Natural killer cell treated with Interleukin-12 subunit alpha and Interleukin-12 subunit beta and Interleukin-15 and Interleukin-18, amount 100 ng/mL, for 72 hours (primary cell): ENCODE measurements around the gene KIAA1217. TPM values are rescaled to one million over a fixed set of nuclear protein-coding genes. Genes with fewer than 3 reads are reported as not detected.

Experiments
- ATAC-seq, 2 donors: fragments of 150-1000 bp; cut with Tn5 transposase in 1 of 2; sonication (Bioruptor Pico), chemical (Tn5 transposase) in 1 of 2; 2 replicates each; pipeline ENCODE4 v1.10.0; 2021
- DNase-seq: peaks from one replicate; pipeline ENCODE4 v3.0.0; 2022; ENCODE audit warnings: low spot score
- H3K27ac Mint-ChIP-seq, 2 donors: 1 replicate in 1 of 2; 2 replicates in 1 of 2; pipeline ENCODE4 v1.8.0; 2022; ENCODE audit warnings: mixed read lengths in 2 of 2, mild to moderate bottlenecking in 1 of 2, moderate library complexity in 1 of 2
- H3K27me3 Mint-ChIP-seq, 2 donors: 1 replicate in 1 of 2; 2 replicates in 1 of 2; pipeline ENCODE4 v1.8.0; 2022; ENCODE audit warnings: mixed read lengths in 2 of 2
- H3K36me3 Mint-ChIP-seq: one replicate; pipeline ENCODE4 v1.8.0; 2022; ENCODE audit warnings: mixed read lengths
- H3K4me1 Mint-ChIP-seq, 2 donors: 1 replicate in 1 of 2; 2 replicates in 1 of 2; pipeline ENCODE4 v1.8.0; 2022; ENCODE audit warnings: low read depth in 2 of 2, mixed read lengths in 2 of 2, mild to moderate bottlenecking in 1 of 2
- H3K4me3 Mint-ChIP-seq: one replicate; pipeline ENCODE4 v1.8.0; 2022; ENCODE audit warnings: mixed read lengths
- H3K9me3 Mint-ChIP-seq: 2 replicates; pipeline ENCODE4 v1.8.0; 2022; ENCODE audit warnings: mixed read lengths
- total RNA-seq, 2 donors: library from RNA; stranded (reverse); gene quantifications; one replicate each; pipeline ENCODE4 v1.2.3, GENCODE V29; 2022

Gene KIAA1217
- total RNA-seq, 2 donors from 2014 or later: 1.0 to 2.3 TPM

DNA sequence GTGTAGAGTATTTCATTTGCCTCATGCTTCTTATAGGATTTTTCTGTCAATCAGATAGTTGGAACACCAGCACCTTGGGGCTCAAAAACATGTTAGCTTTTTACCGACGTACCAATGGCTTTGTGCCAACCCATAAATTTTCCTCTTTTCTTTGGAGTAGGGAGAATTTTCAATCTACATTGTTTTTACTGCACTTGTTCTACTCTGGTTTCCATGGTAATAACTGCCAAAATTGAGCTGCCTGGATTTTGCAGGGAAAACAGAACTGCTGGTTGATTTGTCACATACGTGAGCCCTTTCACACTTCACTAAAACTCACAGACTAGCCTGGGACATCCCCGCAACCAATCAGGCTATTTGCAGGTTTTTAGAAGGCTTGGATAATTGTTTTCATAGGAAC lies 325.0 kb downstream of the KIAA1217 start:
- H3K27ac Mint-ChIP-seq: no peak overlapping the region
- H3K36me3 Mint-ChIP-seq: no peaks in the 10 kb centered on the region
- no peak for ATAC-seq
- H3K27me3 Mint-ChIP-seq: peaks cover 17 to 19% of the 10 kb centered on the region in 2 donors
- peaks cover 4% of the 10 kb centered on the region for H3K9me3 Mint-ChIP-seq
- no peaks in the 10 kb centered on the region for H3K4me1 Mint-ChIP-seq
- no peak overlapping the region for H3K4me3 Mint-ChIP-seq
- no peak for DNase-seq

DNA sequence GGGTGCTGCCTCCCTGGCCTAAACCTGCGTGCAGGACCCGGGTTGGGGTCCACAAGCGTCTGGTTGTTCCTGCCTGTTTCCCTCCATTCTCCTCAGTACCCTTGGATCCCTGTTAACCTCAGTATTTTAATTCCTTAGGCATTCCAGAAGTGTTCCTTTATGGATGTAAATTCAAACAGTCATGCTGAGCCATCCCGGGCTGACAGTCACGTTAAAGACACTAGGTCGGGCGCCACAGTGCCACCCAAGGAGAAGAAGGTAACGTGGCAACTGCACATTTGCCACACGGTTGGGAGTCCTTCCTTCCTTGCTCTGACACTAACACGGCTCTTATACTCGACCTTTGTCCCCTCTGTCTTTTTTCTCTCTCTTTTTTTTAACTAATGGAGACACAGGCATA lies 327.7 kb downstream of the KIAA1217 start:
- Mint-ChIP-seq H3K27ac (no peak overlapping the region), H3K4me1 (no peaks in the 10 kb centered on the region), H3K9me3 (peaks cover 4% of the 10 kb centered on the region)

DNA sequence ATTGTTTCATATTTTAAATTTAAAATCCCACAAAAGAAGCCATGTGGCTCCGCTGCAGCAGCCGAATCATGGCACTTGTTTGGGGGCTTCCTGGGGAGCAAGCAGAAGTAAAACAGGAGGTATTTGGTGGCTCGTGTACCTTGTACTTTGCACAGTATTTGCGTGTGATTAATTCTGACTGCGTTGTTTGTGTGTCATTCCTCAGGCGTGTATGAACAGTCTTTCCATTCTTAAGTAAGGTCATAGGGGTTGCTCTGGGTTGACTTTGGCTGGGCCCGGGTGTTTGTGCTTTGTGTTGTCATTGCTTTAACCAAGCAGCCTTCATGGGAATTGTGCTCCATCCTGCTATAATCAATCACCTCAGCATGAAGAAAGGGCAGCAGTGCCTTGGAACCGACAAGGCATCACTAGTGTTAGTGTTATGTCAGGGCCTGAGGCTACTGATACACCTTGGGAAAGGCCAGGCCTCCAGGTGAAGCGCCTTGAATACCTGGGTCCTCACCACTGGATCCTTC lies 332.4 kb downstream of the KIAA1217 start:
- Mint-ChIP-seq H3K27ac (no peak overlapping the region), H3K4me1 (no peaks in the 10 kb centered on the region), H3K4me3 (no peak overlapping the region), H3K36me3 (no peaks in the 10 kb centered on the region), H3K27me3 (peaks cover 5 to 18% of the 10 kb centered on the region in 2 donors), H3K9me3 (no peaks in the 10 kb centered on the region)
- DNase-seq (no peak), ATAC-seq (no peak)

More for the DNA sequence above, 327.7 kb downstream of the KIAA1217 start:
- ATAC-seq (no peak), DNase-seq (no peak)
- Mint-ChIP-seq H3K4me3 (no peak overlapping the region), H3K36me3 (no peaks in the 10 kb centered on the region), H3K27me3 (peaks cover 10 to 17% of the 10 kb centered on the region in 2 donors)

DNA sequence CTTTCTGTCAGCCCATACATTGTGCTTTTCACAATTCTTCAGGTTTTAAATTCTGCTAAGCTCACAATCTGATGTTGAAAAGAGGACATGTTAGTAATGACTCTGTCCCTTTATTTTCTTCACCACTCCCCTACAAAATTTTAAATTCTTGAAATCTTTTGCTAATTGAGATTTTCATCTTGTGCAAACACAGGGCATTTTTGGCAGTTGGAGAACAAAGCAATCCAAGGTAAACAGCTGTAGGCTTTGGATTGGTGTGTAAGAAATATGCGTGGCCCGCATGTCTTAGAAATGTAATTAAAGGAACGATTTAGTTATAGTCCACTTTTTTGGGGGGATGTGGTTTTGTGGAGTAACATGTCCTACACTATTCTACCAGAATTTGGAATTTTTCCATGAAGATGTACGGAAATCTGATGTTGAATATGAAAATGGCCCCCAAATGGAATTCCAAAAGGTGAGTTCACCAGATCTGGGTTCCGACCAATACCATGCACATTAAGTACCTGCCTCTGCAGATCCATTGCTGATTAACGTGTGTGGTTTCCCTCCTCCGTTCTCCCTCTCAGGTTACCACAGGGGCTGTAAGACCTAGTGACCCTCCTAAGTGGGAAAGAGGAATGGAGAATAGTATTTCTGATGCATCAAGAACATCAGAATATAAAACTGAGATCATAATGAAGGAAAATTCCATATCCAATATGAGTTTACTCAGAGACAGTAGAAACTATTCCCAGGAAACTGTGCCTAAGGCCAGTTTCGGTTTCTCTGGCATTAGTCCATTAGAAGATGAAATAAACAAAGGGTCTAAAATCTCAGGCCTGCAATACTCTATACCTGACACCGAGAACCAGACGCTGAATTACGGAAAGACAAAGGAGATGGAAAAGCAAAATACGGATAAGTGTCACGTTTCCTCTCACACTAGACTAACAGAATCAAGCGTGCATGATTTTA lies 333.7 kb downstream of the KIAA1217 start:
- Mint-ChIP-seq H3K9me3 (no peaks in the 10 kb centered on the region), H3K27me3 (peaks cover 5 to 18% of the 10 kb centered on the region in 2 donors), H3K4me3 (no peak overlapping the region), H3K27ac (no peak overlapping the region), H3K36me3 (no peaks in the 10 kb centered on the region), H3K4me1 (no peaks in the 10 kb centered on the region)
- no peak for ATAC-seq
- no peak for DNase-seq

DNA sequence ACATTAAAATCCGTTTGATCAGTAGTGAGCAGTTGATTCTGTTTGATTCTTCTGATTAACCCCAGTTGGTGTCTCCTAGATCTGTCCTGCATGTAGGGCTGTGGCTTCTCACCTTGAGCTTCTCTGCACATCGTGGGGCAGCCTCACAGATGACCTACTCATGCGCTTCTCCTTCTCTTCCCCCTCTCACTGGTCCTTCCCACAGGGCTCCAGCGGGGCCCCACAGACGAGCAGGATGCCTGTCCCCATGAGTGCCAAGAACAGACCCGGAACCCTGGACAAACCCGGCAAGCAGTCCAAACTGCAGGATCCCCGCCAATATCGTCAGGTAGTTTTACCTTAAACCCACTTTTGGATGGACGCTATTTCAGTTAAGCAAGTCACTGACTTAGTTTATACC lies 335.8 kb downstream of the KIAA1217 start:
- Mint-ChIP-seq H3K36me3 (no peaks in the 10 kb centered on the region), H3K27ac (no peak overlapping the region), H3K4me1 (no peaks in the 10 kb centered on the region), H3K9me3 (no peaks in the 10 kb centered on the region), H3K4me3 (no peak overlapping the region), H3K27me3 (peaks cover 5 to 18% of the 10 kb centered on the region in 2 donors)
- DNase-seq: no peak
- peak in 1 of 2 donors; percentile 56 for ATAC-seq

DNA sequence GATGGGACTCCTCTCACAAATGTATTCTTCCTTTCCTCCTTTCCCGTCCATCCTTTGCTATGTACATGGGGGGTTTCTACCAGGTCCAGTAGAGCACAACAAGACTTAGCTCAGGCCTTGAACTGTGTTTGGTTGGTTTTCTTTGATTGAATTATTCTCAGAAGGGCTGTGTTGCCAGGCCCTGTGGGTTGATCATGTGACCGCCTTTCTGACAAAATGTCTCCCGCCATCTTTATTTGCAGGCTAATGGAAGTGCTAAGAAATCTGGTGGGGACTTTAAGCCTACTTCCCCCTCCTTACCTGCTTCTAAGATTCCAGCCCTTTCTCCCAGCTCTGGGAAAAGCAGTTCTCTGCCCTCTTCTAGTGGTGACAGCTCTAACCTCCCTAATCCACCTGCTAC lies 336.6 kb downstream of the KIAA1217 start:
- Mint-ChIP-seq H3K27me3 (peaks cover 5 to 18% of the 10 kb centered on the region in 2 donors), H3K36me3 (no peaks in the 10 kb centered on the region), H3K27ac (no peak overlapping the region), H3K9me3 (no peaks in the 10 kb centered on the region), H3K4me1 (no peaks in the 10 kb centered on the region), H3K4me3 (no peak overlapping the region)
- no peak for DNase-seq
- no peak for ATAC-seq

DNA sequence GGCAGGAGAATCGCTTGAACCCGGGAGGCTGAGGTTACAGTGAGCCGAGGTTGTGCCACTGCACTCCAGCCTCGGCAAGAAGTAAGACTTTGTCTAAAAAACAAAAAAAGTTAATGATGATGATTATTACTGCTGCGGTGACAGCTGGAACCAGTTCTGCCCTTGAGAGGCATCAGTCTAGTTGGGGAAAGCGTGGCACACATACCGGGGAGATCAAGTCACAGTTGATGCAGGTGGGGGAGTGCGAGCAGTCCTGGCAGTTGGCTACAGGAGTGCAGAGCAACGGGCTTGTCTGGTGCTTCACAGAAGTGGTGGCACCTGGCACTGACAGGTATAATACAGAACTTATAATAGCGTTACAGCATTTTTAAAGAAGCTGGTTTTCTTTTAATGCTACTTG lies 341.7 kb downstream of the KIAA1217 start:
- H3K27ac Mint-ChIP-seq: no peak overlapping the region
- H3K9me3 Mint-ChIP-seq: no peaks in the 10 kb centered on the region
- no peak for ATAC-seq
- H3K36me3 Mint-ChIP-seq: no peaks in the 10 kb centered on the region
- H3K4me1 Mint-ChIP-seq: peaks cover 0 to under 1% of the 10 kb centered on the region in 2 donors
- DNase-seq: no peak
- H3K4me3 Mint-ChIP-seq: no peak overlapping the region
- peaks cover 4 to 7% of the 10 kb centered on the region in 2 donors for H3K27me3 Mint-ChIP-seq

DNA sequence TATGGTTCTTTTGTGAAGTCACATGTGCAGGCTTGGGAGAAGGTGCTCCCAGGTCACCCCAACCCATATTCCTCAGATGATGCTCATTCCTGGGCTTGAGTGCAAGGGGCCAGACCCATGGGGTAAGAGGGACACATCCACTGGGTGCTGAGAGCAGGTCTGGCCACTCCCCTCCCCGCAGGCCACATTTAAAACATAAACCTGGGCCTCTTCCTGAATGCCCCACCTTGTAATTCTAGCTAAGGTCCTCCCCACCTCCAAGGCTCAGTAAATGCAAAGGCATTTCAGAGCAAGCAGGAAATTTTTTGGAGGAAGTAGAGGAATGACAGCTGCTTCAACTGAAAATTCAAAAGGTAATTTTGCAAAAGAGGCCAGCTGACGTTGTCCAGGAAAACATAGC lies 342.2 kb downstream of the KIAA1217 start:
- no peak for DNase-seq
- ATAC-seq: no peak
- Mint-ChIP-seq H3K4me1 (peaks cover 0 to 2% of the 10 kb centered on the region in 2 donors), H3K27me3 (peaks cover 4 to 9% of the 10 kb centered on the region in 2 donors), H3K9me3 (no peaks in the 10 kb centered on the region), H3K27ac (no peak overlapping the region), H3K36me3 (no peaks in the 10 kb centered on the region), H3K4me3 (no peak overlapping the region)

DNA sequence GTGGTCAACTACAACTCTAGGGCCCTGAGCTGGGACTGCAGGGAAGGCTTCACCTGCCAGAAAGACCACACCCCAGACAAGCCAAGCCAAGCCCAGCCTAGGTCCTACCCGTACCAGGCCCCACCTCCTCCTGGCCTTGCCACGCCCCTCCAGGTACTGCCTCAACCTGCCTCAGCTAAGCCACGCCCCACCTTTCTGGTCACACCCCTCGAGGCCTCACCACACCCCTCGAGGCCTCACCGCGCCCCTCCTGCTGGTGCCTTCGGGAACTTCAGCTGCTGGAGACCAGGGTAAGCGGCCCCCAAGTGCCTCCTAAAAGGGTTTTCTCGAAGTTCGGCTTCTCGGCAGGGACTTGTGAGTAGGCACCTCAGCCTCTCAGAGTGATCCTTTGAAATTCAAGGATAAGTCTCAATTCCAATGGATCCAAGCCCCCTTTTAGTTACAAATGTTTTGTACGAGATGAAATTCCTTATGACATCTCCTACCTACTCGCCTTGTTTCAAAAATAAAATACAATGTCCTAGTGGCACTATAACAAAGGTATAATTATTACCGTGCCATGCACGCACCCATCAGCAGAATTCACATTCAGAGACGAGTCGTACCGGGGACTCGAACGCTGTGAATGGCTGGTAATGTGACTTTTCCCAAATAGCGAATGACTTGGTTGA lies 343.5 kb downstream of the KIAA1217 start:
- H3K9me3 Mint-ChIP-seq: no peaks in the 10 kb centered on the region
- peaks cover 7 to 14% of the 10 kb centered on the region in 2 donors for H3K27me3 Mint-ChIP-seq
- no peak overlapping the region for H3K4me3 Mint-ChIP-seq
- H3K4me1 Mint-ChIP-seq: peaks cover 5 to 9% of the 10 kb centered on the region in 2 donors
- ATAC-seq: peak; percentile 8 to 41
- DNase-seq: no peak
- no peak overlapping the region for H3K27ac Mint-ChIP-seq
- H3K36me3 Mint-ChIP-seq: no peaks in the 10 kb centered on the region

DNA sequence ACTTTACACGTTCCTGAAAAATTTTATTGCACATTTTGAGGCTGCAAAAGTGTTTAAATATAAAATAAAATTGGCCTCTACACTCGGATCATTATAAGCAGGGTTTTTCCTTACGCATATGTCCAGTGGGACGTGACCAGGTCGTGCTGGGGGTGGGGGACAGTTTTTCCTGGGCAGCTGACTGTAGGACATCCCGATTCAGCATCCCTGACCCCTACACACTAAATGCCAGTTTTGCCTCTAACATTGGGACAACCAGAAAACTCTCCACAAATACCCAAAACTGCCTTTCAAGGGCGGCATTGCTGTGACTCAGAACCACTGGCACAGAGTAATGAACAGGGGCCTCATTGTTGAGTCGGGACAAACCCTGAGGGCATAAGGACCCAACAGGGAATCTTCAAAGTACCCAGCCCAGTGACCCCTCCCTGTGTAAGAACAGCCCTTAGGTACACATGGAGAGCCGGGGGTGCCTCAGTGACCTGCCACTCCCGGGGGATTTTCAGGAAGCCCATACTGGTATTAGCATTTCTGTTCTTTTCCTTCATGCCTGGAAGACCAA lies 344.2 kb downstream of the KIAA1217 start:
- no peak overlapping the region for H3K4me3 Mint-ChIP-seq
- no peak for ATAC-seq

DNA sequence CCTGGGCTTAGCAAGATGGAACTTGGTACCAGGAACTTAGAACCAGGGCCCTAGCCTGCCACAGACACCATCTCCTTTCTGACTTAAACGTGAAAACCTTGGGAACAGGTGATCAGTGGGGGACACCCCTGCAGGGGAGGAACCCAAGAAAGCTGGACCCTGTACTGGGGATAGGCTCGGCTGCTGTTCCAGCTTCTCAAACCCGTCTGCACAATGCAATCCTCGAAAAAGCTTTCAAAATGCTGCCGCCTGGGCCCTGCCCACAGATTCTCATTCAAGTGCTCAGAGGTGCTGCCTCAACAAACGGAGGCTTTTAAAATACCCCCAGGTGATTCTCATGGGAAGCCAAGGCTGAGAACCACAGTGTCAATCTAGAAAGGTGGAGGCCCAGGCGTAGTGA lies 345.1 kb downstream of the KIAA1217 start:
- no peak overlapping the region for H3K4me3 Mint-ChIP-seq
- H3K27me3 Mint-ChIP-seq: peaks cover 7 to 14% of the 10 kb centered on the region in 2 donors
- H3K4me1 Mint-ChIP-seq: peaks cover 5 to 9% of the 10 kb centered on the region in 2 donors
- ATAC-seq (no peak), DNase-seq (no peak)
- H3K9me3 Mint-ChIP-seq: no peaks in the 10 kb centered on the region
- no peaks in the 10 kb centered on the region for H3K36me3 Mint-ChIP-seq
- no peak overlapping the region for H3K27ac Mint-ChIP-seq

More for the DNA sequence above, 344.2 kb downstream of the KIAA1217 start:
- Mint-ChIP-seq H3K36me3 (no peaks in the 10 kb centered on the region), H3K4me1 (peaks cover 5 to 9% of the 10 kb centered on the region in 2 donors), H3K27me3 (peaks cover 7 to 14% of the 10 kb centered on the region in 2 donors), H3K27ac (no peak overlapping the region), H3K9me3 (no peaks in the 10 kb centered on the region)
- DNase-seq: no peak

DNA sequence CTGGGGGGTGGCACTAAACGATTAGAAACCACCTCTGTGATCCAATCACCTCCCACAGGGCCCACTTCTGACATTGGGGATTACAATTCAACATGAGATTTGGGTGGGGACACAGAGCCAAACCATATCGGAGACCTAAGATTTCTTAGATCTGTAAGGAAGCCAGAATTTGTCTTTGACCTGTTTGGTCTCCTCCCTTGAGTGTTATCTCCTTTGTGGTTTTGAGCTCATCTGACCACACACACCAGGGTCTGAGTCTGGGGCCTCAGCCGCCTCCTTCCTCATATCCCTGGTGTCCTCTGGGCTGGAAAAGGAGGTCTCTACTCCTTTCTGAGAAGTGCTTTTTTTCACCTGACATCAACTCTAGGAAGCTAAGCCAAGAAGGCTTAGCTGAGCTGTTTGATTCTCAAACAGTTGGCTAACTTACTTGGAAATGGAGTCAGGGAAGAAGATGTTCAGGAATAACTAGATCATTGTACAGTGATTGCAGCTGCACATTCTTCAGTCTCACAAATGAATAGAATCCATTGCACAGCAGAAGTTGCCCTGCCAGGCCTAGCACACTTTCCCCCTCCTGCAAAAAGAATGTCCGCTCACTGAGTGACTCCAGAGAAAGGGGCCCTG lies 347.3 kb downstream of the KIAA1217 start:
- H3K4me1 Mint-ChIP-seq: peaks cover 5 to 9% of the 10 kb centered on the region in 2 donors
- H3K27me3 Mint-ChIP-seq: peaks cover 7 to 14% of the 10 kb centered on the region in 2 donors
- H3K4me3 Mint-ChIP-seq: no peak overlapping the region
- no peak for ATAC-seq
- no peaks in the 10 kb centered on the region for H3K36me3 Mint-ChIP-seq
- no peak overlapping the region for H3K27ac Mint-ChIP-seq
- no peaks in the 10 kb centered on the region for H3K9me3 Mint-ChIP-seq
- DNase-seq: no peak
